HepG2 (cell line): ENCODE measurements around the gene TPST2. TPM values are rescaled to one million over a fixed set of nuclear protein-coding genes. Genes with fewer than 3 reads are reported as not detected.

Experiments used
- ATAC-seq: fragments of 200-7000 bp; cut with Tn5 transposase; 3 replicates; pipeline ENCODE4 v1.9.1; 2020; ENCODE audit warnings: mild to moderate bottlenecking, moderate library complexity
- BruUV-seq: library from RNA; stranded (reverse); fragments of 400-500 nt; replicated peaks from 2 replicates; lab custom pipeline; 2021; lab: Mats Ljungman, UMichigan
- CTCF ChIA-PET: fragments of 300-600 bp; formaldehyde crosslinking; extraction: SDS; loops from one replicate; lab custom pipeline; 2021; ENCODE audit warnings: low total read pairs, inconsistent platforms, low intra/inter-chr PET ratio; lab: Yijun Ruan, JAX
- POLR2A ChIA-PET: fragments of 350-600 bp; sonication (Branson Sonifier 250); formaldehyde crosslinking; loops from one replicate; lab custom pipeline; 2020; ENCODE audit warnings: antibody characterized with exemption, inconsistent platforms; lab: Yijun Ruan, JAX
- DNase-seq: peaks from one replicate; pipeline ENCODE4 v3.0.0-alpha.2; 2015; ENCODE audit warnings: low spot score
- FAIRE-seq: peaks from 3 replicates; lab custom pipeline; 2011; peaks lifted over from hg19 to GRCh38; lab: Jason Lieb, UNC
- H2AFZ ChIP-seq: one replicate; pipeline ENCODE4 v1.6.1; 2011; ENCODE audit warnings: low read length, inconsistent platforms
- H3K27ac ChIP-seq: fragments of 300-600 bp; 3 replicates; pipeline ENCODE4 v1.8.0; 2011; ENCODE audit warnings: mixed run types, mild to moderate bottlenecking, mixed read lengths, low read length, inconsistent platforms; ENCODE audit not compliant: insufficient read depth; ENCODE audit errors: extremely low read length
- H3K27me3 ChIP-seq, 2 experiments: fragments of 200-600 bp in 1 of 2; 2 replicates in 1 of 2; 3 replicates in 1 of 2; pipeline versions ENCODE4 v1.6.0 to v1.8.0; 2011; ENCODE audit warnings: low read length in 2 of 2, mild to moderate bottlenecking in 2 of 2, moderate library complexity in 2 of 2, inconsistent platforms in 1 of 2; ENCODE audit not compliant: insufficient read depth in 2 of 2, control insufficient read depth in 1 of 2
- H3K36me3 ChIP-seq, 2 experiments: fragments of 200-600 bp in 1 of 2; replicated peaks in 1 of 2; 2 replicates in 1 of 2; 3 replicates in 1 of 2; pipeline versions ENCODE4 v1.5.1 to v1.8.0; 2011; ENCODE audit warnings: low read length in 2 of 2, inconsistent platforms in 1 of 2; ENCODE audit not compliant: insufficient read depth in 2 of 2, control insufficient read depth in 1 of 2
- H3K4me1 ChIP-seq: 2 replicates; pipeline ENCODE4 v1.5.1; 2012; ENCODE audit warnings: low read length, inconsistent platforms; ENCODE audit not compliant: insufficient read depth
- H3K4me2 ChIP-seq: 2 replicates; pipeline ENCODE4 v1.6.0; 2011; ENCODE audit warnings: low read depth, low read length, inconsistent platforms
- H3K4me3 ChIP-seq, 3 experiments: fragments of 200-600 bp in 1 of 3; sonication (generic), shearing (Covaris generic) in 1 of 3; replicated peaks in 1 of 3; 2 replicates each; pipeline ENCODE4 v1.5.1; 2011 to 2016; ENCODE audit warnings: low read length in 3 of 3, inconsistent platforms in 2 of 3, low read depth in 2 of 3, mild to moderate bottlenecking in 2 of 3, control low read depth in 1 of 3, mixed read lengths in 1 of 3; ENCODE audit not compliant: insufficient read depth in 1 of 3
- H3K79me2 ChIP-seq: one replicate; pipeline ENCODE4 v1.6.1; 2011; ENCODE audit warnings: low read length, inconsistent platforms; ENCODE audit not compliant: insufficient read depth
- H3K9ac ChIP-seq: 2 replicates; pipeline ENCODE4 v1.6.0; 2011; ENCODE audit warnings: mild to moderate bottlenecking, low read depth, low read length, inconsistent platforms; ENCODE audit not compliant: insufficient read depth
- H3K9me3 ChIP-seq: 2 replicates; pipeline ENCODE4 v1.5.1; 2012; ENCODE audit warnings: mild to moderate bottlenecking, low read length
- H4K20me1 ChIP-seq: 2 replicates; pipeline ENCODE4 v1.6.0; 2011; ENCODE audit warnings: inconsistent platforms, mild to moderate bottlenecking, low read length, moderate library complexity; ENCODE audit not compliant: insufficient read depth
- ELF4 ChIP-seq: sonication (generic); formaldehyde crosslinking; IDR thresholded peaks from 2 replicates; pipeline ENCODE4 v1.5.0; 2020; ENCODE audit warnings: missing genetic modification reagents, mild to moderate bottlenecking, moderate library complexity, borderline replicate concordance
- KDM4B ChIP-seq: sonication (generic); formaldehyde crosslinking; IDR thresholded peaks from 2 replicates; pipeline ENCODE4 v1.4.0; 2020; ENCODE audit warnings: missing genetic modification reagents
- RBAK ChIP-seq: sonication (generic); formaldehyde crosslinking; IDR thresholded peaks from 2 replicates; pipeline ENCODE4 v1.5.1; 2020; ENCODE audit warnings: mild to moderate bottlenecking, missing genetic modification reagents
- TBX3 ChIP-seq: fragments of 450-650 bp; IDR thresholded peaks from 2 replicates; pipeline ENCODE4 v1.6.1; 2017; ENCODE audit warnings: antibody characterized with exemption, mild to moderate bottlenecking, inconsistent platforms, borderline replicate concordance
- ZFP62 ChIP-seq: sonication (generic); formaldehyde crosslinking; IDR thresholded peaks from 2 replicates; pipeline ENCODE4 v1.4.0; 2020; ENCODE audit warnings: missing genetic modification reagents
- ZNF232 ChIP-seq: sonication (generic); formaldehyde crosslinking; IDR thresholded peaks from 2 replicates; pipeline ENCODE4 v1.4.0; 2020; ENCODE audit warnings: missing genetic modification reagents, borderline replicate concordance
- ZNF615 ChIP-seq: sonication (generic); formaldehyde crosslinking; IDR thresholded peaks from 2 replicates; pipeline ENCODE4 v1.5.0; 2020; ENCODE audit warnings: mild to moderate bottlenecking, missing genetic modification reagents, borderline replicate concordance
- WGBS: methylation state at CpG from one replicate; pipeline ENCODE4 v1.1.6; 2017; ENCODE audit warnings: low lambda C conversion rate; 5-methylcytosine and 5-hydroxymethylcytosine counted together
- in situ Hi-C: cut with HindIII; loops from 2 replicates; pipeline ENCODE4 v1.10.0; 2017; ENCODE audit warnings: low pct_unique_long_range_greater_than_20kb; ENCODE audit not compliant: extremely low pct_ligation_motif_present
- intact Hi-C: fragments of 100-400 bp; cut with micrococcal nuclease; formaldehyde crosslinking; loops from one replicate; pipeline ENCODE4 v1.10.0; 2022; ENCODE audit not compliant: unreplicated experiment
- polyA plus RNA-seq, 8 experiments: library from polyadenylated mRNA; depleted of rRNA in 3 of 8; stranded (reverse) in 7 of 8; unstranded in 1 of 8; fragments of >200 nt; fragmentation: Illumina TruSeq in 4 of 8; extraction: Trizol in 4 of 8; gene quantifications; 2 replicates each; pipeline versions ENCODE4 v1.2.1 to v1.2.3, GENCODE V29; 2011 to 2016; ENCODE audit warnings: low read depth in 4 of 8, missing spikeins in 1 of 8, mixed read lengths in 1 of 8; ENCODE audit not compliant: insufficient read depth in 1 of 8
- total RNA-seq, 5 experiments: library from RNA; depleted of rRNA; stranded (reverse); fragments of >200 nt; fragmentation: Illumina TruSeq; extraction: Trizol; gene quantifications; 2 replicates each; pipeline ENCODE4 v1.2.3, GENCODE V29; 2016; ENCODE audit warnings: low read depth in 1 of 5
- TF ChIP-seq, protein P1 (sequence below): sonication (generic); formaldehyde crosslinking; IDR thresholded peaks from 2 replicates; pipeline ENCODE4 v1.9.0; 2021; ENCODE audit warnings: missing genetic modification reagents, borderline replicate concordance
- TF ChIP-seq, protein P2 (sequence below): sonication (generic); formaldehyde crosslinking; IDR thresholded peaks from 2 replicates; pipeline ENCODE4 v1.8.0; 2022; ENCODE audit warnings: mild to moderate bottlenecking, missing genetic modification reagents, moderate library complexity
- TF ChIP-seq, protein P3 (sequence below): sonication (generic); formaldehyde crosslinking; IDR thresholded peaks from 2 replicates; pipeline ENCODE4 v1.8.1; 2023; ENCODE audit warnings: mild to moderate bottlenecking, moderate library complexity, missing genetic modification reagents

TPST2 gene
- total and polyA plus RNA-seq, 2 of the 13 experiments (the other 11 are each of a cell fraction or from before 2014, with no cell fraction given), result 15.2 to 23.8 TPM

DNA sequence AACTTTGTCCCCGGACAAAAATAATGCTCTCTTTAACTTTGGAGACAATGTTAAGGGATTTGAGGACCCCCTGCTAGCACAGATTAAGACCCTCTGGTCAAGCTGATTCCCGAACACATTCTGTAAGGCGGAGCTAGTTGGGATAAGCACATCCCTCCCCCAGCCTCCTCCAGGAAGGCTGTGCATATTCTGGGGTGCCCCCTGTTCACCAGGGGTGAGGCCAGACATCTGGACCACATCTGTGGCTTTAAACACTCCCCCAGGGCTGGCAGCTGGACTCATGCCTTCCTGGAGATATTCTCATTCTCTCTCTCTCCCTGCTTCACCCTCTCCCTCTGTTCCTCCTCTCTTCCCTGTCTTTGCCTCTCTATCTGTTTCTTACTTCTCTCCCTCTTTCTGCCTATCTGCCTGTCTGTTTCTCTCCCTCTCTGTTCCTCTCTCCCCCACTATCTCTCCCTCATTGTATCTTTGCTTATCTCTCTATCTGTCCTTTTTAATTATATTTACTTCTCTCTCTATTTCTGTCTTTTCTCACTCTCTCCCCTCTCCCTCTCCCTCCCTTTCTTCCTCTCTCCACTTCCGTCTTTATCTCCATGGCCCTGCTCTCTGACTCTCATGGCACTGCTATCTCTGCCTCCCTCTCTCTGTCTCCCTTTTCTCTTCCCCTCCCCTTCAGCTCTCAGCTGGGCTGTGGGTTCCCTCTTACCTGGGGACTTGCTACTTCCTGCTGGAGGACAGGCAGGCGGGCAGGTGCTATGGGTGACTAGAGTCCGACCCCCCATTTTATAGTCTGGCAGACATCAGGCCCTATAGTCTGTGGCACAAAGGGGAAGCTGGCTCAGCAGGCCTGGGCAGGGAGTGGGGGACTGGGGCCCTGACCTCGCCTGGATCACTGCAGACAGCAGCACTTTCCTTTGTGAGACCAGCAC, 27.6 kb upstream of the TPST2 start, which contains the start of gene CRYBB1:
Gene CRYBB1 (minus strand): TSS at position 757 of the 929 bp plus-strand sequence. CDS start 1,708 bp downstream, outside the sequence.
- Histone ChIP-seq H3K4me3 (no peak within 1 kb of the TSS), H3K9ac (no peak within 1 kb of the TSS), H2AFZ (no peak within 1 kb of the TSS), H3K9me3 (no peaks in the 10 kb centered on the region)
- POLR2A ChIA-PET, result no interaction called here
- no peak for FAIRE-seq
- CTCF ChIA-PET, result no interaction called here
- TF ChIP-seq ZNF615 (no peak), ZNF232 (CRISPR knock-in tag) (no peak), KDM4B (CRISPR knock-in tag) (no peak), RBAK (no peak)
- TF ChIP-seq, all 625 proteins: peak for 0
- no TSS peak for BruUV-seq
- intact Hi-C loops (no loop called here), in situ Hi-C loops (no loop called here)
- H3K4me2 ChIP-seq, result no peak within 1 kb of the TSS
- no peak within 1 kb of the TSS for H3K27ac ChIP-seq
- no peaks in the 10 kb centered on the region for H3K36me3 ChIP-seq
- 2% methylated on average over 5 of the region's 7 CpGs for WGBS
- no peaks in the 10 kb centered on the region for H4K20me1 ChIP-seq
- H3K79me2 ChIP-seq, result no peaks in the 10 kb centered on the region
- DNase-seq (no peak), ATAC-seq (no peak)
- H3K27me3 ChIP-seq, result peaks cover 2 to 24% of the 10 kb centered on the region in 2 experiments; a peak in 3 of 5 replicates
- H3K4me1 ChIP-seq, result no peaks in the 10 kb centered on the region

DNA sequence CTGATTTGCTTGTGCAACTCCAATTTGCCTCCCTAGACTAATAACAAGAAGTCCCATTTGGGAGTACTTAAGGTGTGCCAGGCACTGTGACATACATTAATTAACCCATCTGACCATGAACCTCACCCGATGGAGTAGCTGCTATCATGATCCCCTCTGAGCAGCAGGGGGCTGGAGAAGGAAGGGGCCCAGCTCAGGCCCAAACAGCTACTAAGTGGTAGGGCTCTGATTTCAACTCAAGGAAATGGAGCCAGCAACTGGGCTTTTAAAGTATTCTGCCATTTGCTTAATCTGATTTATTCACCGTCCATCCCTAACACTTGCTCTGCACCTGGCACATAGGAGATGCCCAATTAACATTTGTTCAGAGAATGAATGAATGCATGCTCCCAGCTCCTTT, 26.7 kb upstream of the TPST2 start:
- H2AFZ ChIP-seq, result no peak overlapping the region
- TF ChIP-seq, protein P1, sequence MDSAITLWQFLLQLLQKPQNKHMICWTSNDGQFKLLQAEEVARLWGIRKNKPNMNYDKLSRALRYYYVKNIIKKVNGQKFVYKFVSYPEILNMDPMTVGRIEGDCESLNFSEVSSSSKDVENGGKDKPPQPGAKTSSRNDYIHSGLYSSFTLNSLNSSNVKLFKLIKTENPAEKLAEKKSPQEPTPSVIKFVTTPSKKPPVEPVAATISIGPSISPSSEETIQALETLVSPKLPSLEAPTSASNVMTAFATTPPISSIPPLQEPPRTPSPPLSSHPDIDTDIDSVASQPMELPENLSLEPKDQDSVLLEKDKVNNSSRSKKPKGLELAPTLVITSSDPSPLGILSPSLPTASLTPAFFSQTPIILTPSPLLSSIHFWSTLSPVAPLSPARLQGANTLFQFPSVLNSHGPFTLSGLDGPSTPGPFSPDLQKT (CRISPR knock-in tag), result no peak
- no peak for TF ChIP-seq ZFP62 (CRISPR knock-in tag)
- no peak for TF ChIP-seq TBX3
- TF ChIP-seq, protein P2, sequence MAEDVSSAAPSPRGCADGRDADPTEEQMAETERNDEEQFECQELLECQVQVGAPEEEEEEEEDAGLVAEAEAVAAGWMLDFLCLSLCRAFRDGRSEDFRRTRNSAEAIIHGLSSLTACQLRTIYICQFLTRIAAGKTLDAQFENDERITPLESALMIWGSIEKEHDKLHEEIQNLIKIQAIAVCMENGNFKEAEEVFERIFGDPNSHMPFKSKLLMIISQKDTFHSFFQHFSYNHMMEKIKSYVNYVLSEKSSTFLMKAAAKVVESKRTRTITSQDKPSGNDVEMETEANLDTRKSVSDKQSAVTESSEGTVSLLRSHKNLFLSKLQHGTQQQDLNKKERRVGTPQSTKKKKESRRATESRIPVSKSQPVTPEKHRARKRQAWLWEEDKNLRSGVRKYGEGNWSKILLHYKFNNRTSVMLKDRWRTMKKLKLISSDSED (CRISPR knock-in tag), result no peak
- TF ChIP-seq, protein P3, sequence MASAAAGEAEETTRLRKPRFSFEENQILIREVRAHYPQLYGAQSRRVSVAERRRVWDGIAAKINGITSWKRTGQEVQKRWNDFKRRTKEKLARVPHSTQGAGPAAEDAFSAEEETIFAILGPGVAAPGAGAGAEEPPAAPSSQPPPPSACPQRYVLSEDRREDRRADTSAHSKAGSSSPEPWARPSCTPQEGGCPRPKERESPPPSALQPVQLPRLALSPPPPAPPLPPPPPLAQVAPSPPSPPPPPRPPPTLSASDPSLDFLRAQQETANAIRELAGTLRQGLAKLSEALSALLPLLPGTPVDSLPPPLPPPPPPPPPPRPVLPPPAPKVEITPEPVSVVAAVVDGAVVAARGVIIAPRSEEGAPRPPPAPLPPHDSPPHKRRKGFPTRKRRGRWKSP (CRISPR knock-in tag), result no peak
- no peak for TF ChIP-seq ELF4 (CRISPR knock-in tag)
- TF ChIP-seq, all 625 proteins: peak for 0
- no peaks in the 10 kb centered on the region for H3K36me3 ChIP-seq
- no TSS peak for BruUV-seq
- peaks cover 2 to 23% of the 10 kb centered on the region in 2 experiments; a peak in 3 of 5 replicates for H3K27me3 ChIP-seq
- H3K9me3 ChIP-seq, result no peaks in the 10 kb centered on the region
- CTCF ChIA-PET, result no interaction called here
- POLR2A ChIA-PET, result no interaction called here
- no peak for ATAC-seq
- no peaks in the 10 kb centered on the region for H4K20me1 ChIP-seq
- no peak for FAIRE-seq
- H3K79me2 ChIP-seq, result no peaks in the 10 kb centered on the region
- H3K4me3 ChIP-seq, result no peak overlapping the region
- H3K4me1 ChIP-seq, result no peaks in the 10 kb centered on the region
- DNase-seq, result no peak
- no peak overlapping the region for H3K9ac ChIP-seq
- no peak overlapping the region for H3K4me2 ChIP-seq
- intact Hi-C loops (no loop called here), in situ Hi-C loops (no loop called here)
- WGBS, result 0% methylated on average over 1 of the region's 2 CpGs
- no peak overlapping the region for H3K27ac ChIP-seq
